Left lung (tissue), 10 donors: ENCODE results near the gene TNFAIP8L1. TPM values are rescaled to one million over a fixed set of nuclear protein-coding genes. Genes with fewer than 3 reads are reported as not detected.

ENCODE experiments used
- ATAC-seq: fragments of 200-7000 bp; cut with Tn5 transposase; one replicate; pipeline ENCODE4 v1.9.1; 2020; ENCODE audit warnings: moderate library complexity
- DNase-seq, 4 donors: peaks; one replicate each; pipeline ENCODE4 v3.0.0-alpha.2; 2013 to 2020
- H3K27ac ChIP-seq, 2 donors: fragments of 200-600 bp; sonication (generic) in 1 of 2; one replicate each; pipeline versions ENCODE4 v1.5.0 to v1.8.0; 2020 to 2021
- H3K27me3 ChIP-seq, 2 donors: fragments of 200-600 bp; sonication (generic) in 1 of 2; one replicate each; pipeline versions ENCODE4 v1.5.0 to v1.8.0; 2020 to 2021
- H3K36me3 ChIP-seq, 2 donors: fragments of 200-600 bp; sonication (generic) in 1 of 2; one replicate each; pipeline versions ENCODE4 v1.5.0 to v1.8.0; 2020 to 2021
- H3K4me1 ChIP-seq, 2 donors: fragments of 200-600 bp; one replicate each; pipeline ENCODE4 v1.8.0; 2021
- H3K4me3 ChIP-seq, 2 donors: fragments of 200-600 bp; sonication (generic) in 1 of 2; one replicate each; pipeline versions ENCODE4 v1.5.0 to v1.8.0; 2020 to 2021; ENCODE audit warnings: mild to moderate bottlenecking in 1 of 2
- H3K9me3 ChIP-seq, 2 donors: fragments of 200-600 bp; sonication (generic) in 1 of 2; one replicate each; pipeline versions ENCODE4 v1.5.0 to v1.8.0; 2020 to 2021
- intact Hi-C, 2 donors: fragments of 100-400 bp; cut with DNase I; formaldehyde crosslinking; loops; one replicate each; pipeline versions ENCODE4 v1.11.2 to v1.14.2; 2022
- polyA plus RNA-seq, 6 donors: library from polyadenylated mRNA; unstranded; fragments of 120-200 nt; gene quantifications; one replicate each; pipeline ENCODE4 v1.2.1, GENCODE V29; 2013; ENCODE audit not compliant: insufficient read length in 6 of 6
- total RNA-seq, 2 donors: library from RNA; stranded (reverse); fragmentation: NEBNext Ultra II Directional; extraction: Animal tissue kit (Norgen Biotek cat#: 25700); gene quantifications; one replicate each; pipeline ENCODE4 v1.2.1, GENCODE V29; 2021
- TF ChIP-seq, protein P1 (sequence below), 2 donors: fragments of 200-600 bp; sonication (generic) in 1 of 2; IDR thresholded peaks; one replicate each; pipeline versions ENCODE4 v1.5.0 to v1.8.0; 2021; ENCODE audit warnings: antibody characterized with exemption in 2 of 2
- donor health status: DM: no; HTN: yes; CAD: no.
- donor health status: DM: no; HTN: no; CAD: no.

TNFAIP8L1 gene
- total and polyA plus RNA-seq, 8 donors: 5.9 to 17.9 (median 15.9) TPM

DNA sequence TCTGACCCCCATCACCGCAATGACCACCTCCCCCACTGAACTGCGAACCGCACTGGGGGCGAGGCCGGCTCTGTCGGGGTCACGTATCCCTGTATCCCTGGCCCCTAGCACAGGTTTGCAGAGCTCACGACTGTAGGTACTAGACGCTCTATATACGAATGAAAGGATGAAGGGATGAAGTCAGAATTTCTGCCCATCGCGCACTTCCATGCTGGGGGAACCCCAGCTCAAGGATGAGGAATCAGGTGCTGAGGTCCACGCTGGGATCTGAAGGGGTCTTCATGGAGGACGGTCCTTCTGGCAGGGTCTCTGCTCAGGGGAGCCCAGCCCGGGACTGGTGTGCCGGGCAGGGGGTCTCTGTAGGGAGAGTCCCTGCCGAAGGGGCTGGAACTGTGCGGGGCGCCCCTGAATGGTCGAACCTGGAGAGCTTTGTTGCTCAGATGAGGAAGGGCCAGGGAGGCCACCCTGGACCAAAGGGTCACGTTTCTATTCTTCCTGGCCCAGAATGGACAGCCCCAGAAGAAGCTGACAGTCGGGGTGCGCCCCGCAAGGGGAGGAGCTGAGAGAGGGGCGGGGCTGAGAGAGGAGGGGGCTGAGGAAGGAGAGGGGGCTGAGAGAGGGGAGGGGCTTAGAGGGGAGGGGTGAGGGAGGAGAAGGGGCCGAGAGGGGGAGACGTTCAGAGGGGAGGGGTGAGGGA, 41.9 kb upstream of the TNFAIP8L1 start:
- H3K36me3 ChIP-seq: no peaks in the 10 kb centered on the region
- peaks cover 0 to 5% of the 10 kb centered on the region in 2 donors for H3K4me1 ChIP-seq
- TF ChIP-seq, protein P1, sequence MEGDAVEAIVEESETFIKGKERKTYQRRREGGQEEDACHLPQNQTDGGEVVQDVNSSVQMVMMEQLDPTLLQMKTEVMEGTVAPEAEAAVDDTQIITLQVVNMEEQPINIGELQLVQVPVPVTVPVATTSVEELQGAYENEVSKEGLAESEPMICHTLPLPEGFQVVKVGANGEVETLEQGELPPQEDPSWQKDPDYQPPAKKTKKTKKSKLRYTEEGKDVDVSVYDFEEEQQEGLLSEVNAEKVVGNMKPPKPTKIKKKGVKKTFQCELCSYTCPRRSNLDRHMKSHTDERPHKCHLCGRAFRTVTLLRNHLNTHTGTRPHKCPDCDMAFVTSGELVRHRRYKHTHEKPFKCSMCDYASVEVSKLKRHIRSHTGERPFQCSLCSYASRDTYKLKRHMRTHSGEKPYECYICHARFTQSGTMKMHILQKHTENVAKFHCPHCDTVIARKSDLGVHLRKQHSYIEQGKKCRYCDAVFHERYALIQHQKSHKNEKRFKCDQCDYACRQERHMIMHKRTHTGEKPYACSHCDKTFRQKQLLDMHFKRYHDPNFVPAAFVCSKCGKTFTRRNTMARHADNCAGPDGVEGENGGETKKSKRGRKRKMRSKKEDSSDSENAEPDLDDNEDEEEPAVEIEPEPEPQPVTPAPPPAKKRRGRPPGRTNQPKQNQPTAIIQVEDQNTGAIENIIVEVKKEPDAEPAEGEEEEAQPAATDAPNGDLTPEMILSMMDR (IDR thresholded peaks at IDR 0.05): no peak
- peak; percentile 21 for ATAC-seq
- H3K4me3 ChIP-seq: no peak overlapping the region
- no peaks in the 10 kb centered on the region for H3K9me3 ChIP-seq
- peaks cover 20 to 99% of the 10 kb centered on the region in 2 donors for H3K27me3 ChIP-seq
- intact Hi-C loops: no loop called here
- DNase-seq: no peak
- no peak overlapping the region for H3K27ac ChIP-seq

DNA sequence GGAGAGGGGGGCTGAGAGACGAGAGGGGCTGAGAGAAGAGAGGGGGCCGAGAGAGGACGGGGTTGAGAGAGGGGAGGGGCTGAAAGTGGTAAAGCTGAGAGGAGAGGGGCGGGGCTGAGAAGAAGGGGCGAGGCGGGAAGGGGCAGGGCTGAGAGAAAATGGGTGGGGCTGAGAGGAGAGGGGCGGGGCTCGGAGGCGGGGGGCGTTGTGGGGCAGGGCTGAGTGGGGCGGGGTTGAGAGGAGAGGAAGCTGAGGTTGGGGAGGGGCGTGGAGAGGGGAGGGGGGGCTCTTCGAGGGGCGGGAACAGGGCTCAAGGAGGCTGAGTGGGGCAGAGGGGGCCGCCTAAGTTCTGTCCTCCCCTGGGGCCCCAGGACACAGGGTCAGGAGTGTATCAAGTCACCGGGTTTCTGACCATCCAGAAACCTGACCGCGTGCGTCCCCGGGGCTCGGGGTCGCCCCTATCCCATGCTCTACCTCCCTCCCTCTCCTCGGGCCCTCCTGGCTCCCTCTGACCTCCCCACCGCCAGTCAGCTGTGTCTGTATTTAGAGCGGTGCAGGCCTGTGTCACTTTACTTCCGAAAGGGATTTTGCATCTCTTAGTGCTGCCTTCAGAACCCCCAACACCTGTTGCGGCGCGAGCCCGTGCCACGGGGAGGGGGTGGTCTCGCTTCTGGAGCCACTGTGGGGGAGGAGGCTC, 41.2 kb upstream of the TNFAIP8L1 start:
- H3K27ac ChIP-seq: no peak overlapping the region
- no peak for DNase-seq
- intact Hi-C loops: no loop called here
- H3K9me3 ChIP-seq: no peaks in the 10 kb centered on the region
- ATAC-seq: peak; percentile 73
- no peaks in the 10 kb centered on the region for H3K36me3 ChIP-seq
- TF ChIP-seq, protein P1 (IDR thresholded peaks at IDR 0.05): no peak
- peaks cover 20 to 93% of the 10 kb centered on the region in 2 donors for H3K27me3 ChIP-seq
- H3K4me1 ChIP-seq: peaks cover 0 to 5% of the 10 kb centered on the region in 2 donors
- H3K4me3 ChIP-seq: no peak overlapping the region

DNA sequence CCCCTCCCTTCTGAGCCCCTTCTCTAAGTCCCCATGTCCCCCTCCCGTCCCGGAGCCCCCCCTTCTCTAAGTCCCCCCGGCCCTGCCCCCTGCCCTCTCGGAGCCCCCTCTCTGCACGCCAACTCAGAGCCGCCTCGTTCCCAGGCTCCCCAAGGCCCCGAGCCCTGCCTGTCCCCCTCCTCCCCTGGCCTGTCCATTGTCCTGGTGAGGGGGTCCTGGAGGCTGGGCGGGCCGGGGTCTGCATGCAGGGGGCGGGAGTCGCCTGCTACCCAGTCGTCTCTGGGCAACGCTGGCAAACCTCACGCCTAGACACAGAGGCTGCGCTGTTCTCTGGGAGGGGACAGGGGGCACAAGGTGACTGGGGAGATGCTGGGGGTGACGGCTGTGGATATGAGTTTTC, 40.6 kb upstream of the TNFAIP8L1 start:
- H3K27ac ChIP-seq: no peak overlapping the region
- intact Hi-C loops: no loop called here
- DNase-seq: no peak
- H3K4me1 ChIP-seq: peaks cover 0 to 5% of the 10 kb centered on the region in 2 donors
- H3K9me3 ChIP-seq: no peaks in the 10 kb centered on the region
- H3K4me3 ChIP-seq: no peak overlapping the region
- TF ChIP-seq, protein P1 (IDR thresholded peaks at IDR 0.05): no peak
- peaks cover 20 to 92% of the 10 kb centered on the region in 2 donors for H3K27me3 ChIP-seq
- no peaks in the 10 kb centered on the region for H3K36me3 ChIP-seq
- no peak for ATAC-seq

DNA sequence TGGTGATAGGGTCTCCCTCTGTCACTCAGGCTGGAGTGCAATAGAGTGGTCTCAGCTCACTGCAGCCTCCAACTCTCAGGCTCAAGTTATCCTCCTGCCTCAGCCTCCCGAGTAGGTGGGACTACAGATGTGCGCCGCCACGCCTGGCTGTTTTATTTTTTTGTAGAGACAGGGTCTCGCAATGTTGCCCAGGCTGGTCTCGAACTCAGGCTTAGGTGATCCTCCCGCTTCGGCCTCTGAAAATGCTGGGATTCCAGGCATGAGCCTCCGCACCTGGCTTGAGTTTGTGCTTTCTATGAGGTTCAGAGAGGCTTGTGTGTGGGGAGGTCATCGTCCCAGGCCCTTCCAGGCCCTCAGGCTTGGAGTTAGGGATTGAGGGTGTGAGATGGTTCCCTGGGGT, 39.2 kb upstream of the TNFAIP8L1 start:
- Histone ChIP-seq H3K27me3 (peaks cover 20 to 91% of the 10 kb centered on the region in 2 donors), H3K27ac (no peak overlapping the region), H3K4me3 (no peak overlapping the region), H3K4me1 (peaks cover 0 to 5% of the 10 kb centered on the region in 2 donors), H3K9me3 (no peaks in the 10 kb centered on the region), H3K36me3 (no peaks in the 10 kb centered on the region)
- ATAC-seq (no peak), DNase-seq (no peak)
- intact Hi-C loops: no loop called here
- TF ChIP-seq, protein P1 (IDR thresholded peaks at IDR 0.05): no peak

DNA sequence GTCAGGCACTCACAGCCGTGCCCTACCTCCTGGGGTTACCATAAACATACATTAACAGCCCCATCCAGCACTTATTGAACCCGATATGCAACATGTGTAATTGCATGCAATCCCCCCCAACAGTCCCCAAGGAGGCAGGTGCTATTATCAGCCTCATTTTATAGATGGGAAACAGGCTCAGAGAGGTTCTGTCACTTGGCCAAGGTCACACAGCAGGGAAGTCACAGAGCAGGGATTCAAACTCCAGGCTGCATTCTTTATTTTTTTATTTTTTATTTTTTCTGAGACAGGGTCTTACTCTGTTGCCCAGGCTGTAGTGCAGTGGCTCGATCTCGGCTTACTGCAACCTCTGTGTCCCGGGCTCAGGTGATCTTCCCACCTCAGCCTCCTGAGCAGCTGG, 38.4 kb upstream of the TNFAIP8L1 start:
- Histone ChIP-seq H3K9me3 (no peaks in the 10 kb centered on the region), H3K4me3 (no peak overlapping the region), H3K27me3 (peaks cover 20 to 91% of the 10 kb centered on the region in 2 donors), H3K27ac (no peak overlapping the region), H3K36me3 (no peaks in the 10 kb centered on the region), H3K4me1 (peaks cover 0 to 5% of the 10 kb centered on the region in 2 donors)
- DNase-seq (no peak), ATAC-seq (no peak)
- intact Hi-C loops: no loop called here
- TF ChIP-seq, protein P1 (IDR thresholded peaks at IDR 0.05): no peak
